Spleen (tissue), 11 donors: ENCODE data around the gene SAFB. TPM values are rescaled to one million over a fixed set of nuclear protein-coding genes. Genes with fewer than 3 reads are reported as not detected.
"Not testable (repeated sequence)": the region's sequence is repeated elsewhere in the genome, so short reads cannot be mapped to it uniquely, and the experiment has no call there.

Source experiments
- DNase-seq: peaks from one replicate; pipeline ENCODE4 v3.0.0-alpha.2; 2020
- H3K27ac ChIP-seq, 8 donors: fragments of 200-600 bp; sonication (generic) in 7 of 8; 1 replicate in 4 of 8; 2 replicates in 4 of 8; pipeline versions ENCODE4 v1.5.0 to v1.8.0; 2016 to 2021; ENCODE audit warnings: inconsistent platforms in 4 of 8, mild to moderate bottlenecking in 4 of 8, moderate library complexity in 1 of 8
- H3K27me3 ChIP-seq, 7 donors: fragments of 200-600 bp; sonication (generic) in 6 of 7; replicated peaks in 1 of 7; 1 replicate in 4 of 7; 2 replicates in 3 of 7; pipeline versions ENCODE4 v1.5.0 to v1.8.0; 2016 to 2021; ENCODE audit warnings: inconsistent platforms in 3 of 7, mild to moderate bottlenecking in 1 of 7
- H3K36me3 ChIP-seq, 6 donors: fragments of 200-600 bp; sonication (generic) in 5 of 6; 1 replicate in 4 of 6; 2 replicates in 2 of 6; pipeline versions ENCODE4 v1.5.0 to v1.8.0; 2016 to 2021; ENCODE audit warnings: inconsistent platforms in 2 of 6
- H3K4me1 ChIP-seq, 6 donors: fragments of 200-600 bp; sonication (generic) in 5 of 6; 1 replicate in 3 of 6; 2 replicates in 3 of 6; pipeline versions ENCODE4 v1.5.0 to v1.8.0; 2016 to 2021; ENCODE audit warnings: inconsistent platforms in 3 of 6
- H3K4me3 ChIP-seq, 8 donors: fragments of 200-600 bp; sonication (generic) in 7 of 8; 1 replicate in 4 of 8; 2 replicates in 4 of 8; pipeline versions ENCODE4 v1.5.0 to v1.8.0; 2016 to 2021; ENCODE audit warnings: inconsistent platforms in 4 of 8, mild to moderate bottlenecking in 4 of 8, moderate library complexity in 2 of 8
- H3K9me3 ChIP-seq, 8 donors: fragments of 200-600 bp; sonication (generic) in 7 of 8; 1 replicate in 4 of 8; 2 replicates in 4 of 8; pipeline versions ENCODE4 v1.5.0 to v1.8.0; 2016 to 2021; ENCODE audit warnings: inconsistent platforms in 4 of 8
- POLR2A ChIP-seq, 3 donors: fragments of 450-650 bp; IDR thresholded peaks; one replicate each; pipeline ENCODE4 v1.5.1; 2017; ENCODE audit warnings: antibody characterized with exemption in 3 of 3, mild to moderate bottlenecking in 1 of 3
- POLR2AphosphoS5 ChIP-seq, 3 donors: sonication (generic); formaldehyde crosslinking; IDR thresholded peaks; one replicate each; pipeline ENCODE4 v1.5.1; 2017; ENCODE audit warnings: antibody characterized with exemption in 3 of 3
- WGBS, 5 donors: extraction: QIAGEN DNeasy Blood & Tissue Kit in 3 of 5; methylation state at CpG; one replicate each; pipeline versions ENCODE4 v1.1.5 to v1.1.7; 2013 to 2018; 5-methylcytosine and 5-hydroxymethylcytosine counted together
- intact Hi-C: fragments of 100-400 bp; cut with DNase I; formaldehyde crosslinking; loops from one replicate; pipeline ENCODE4 v1.15.0; 2023; ENCODE audit warnings: low total_unique reads
- polyA plus RNA-seq, 3 donors: library from polyadenylated mRNA; stranded (reverse); fragments of 200-250 nt; gene quantifications; one replicate each; pipeline ENCODE4 v1.2.1, GENCODE V29; 2013
- total RNA-seq, 7 donors: library from RNA; depleted of rRNA in 3 of 7; stranded (reverse); fragments of >200 nt in 3 of 7; fragmentation: NEBNext Ultra II Directional in 4 of 7; extraction: Animal tissue kit (Norgen Biotek cat#: 25700) in 4 of 7; gene quantifications; one replicate each; pipeline versions ENCODE4 v1.1.0 to v1.2.1, GENCODE V29; 2016 to 2021
- TF ChIP-seq, protein P1 (sequence below), 11 experiments: fragments of 200-600 bp in 7 of 11; fragments of 450-650 bp in 4 of 11; sonication (generic) in 4 of 11; IDR thresholded peaks in 8 of 11; conservative IDR thresholded peaks in 3 of 11; 1 replicate in 7 of 11; 2 replicates in 4 of 11; pipeline versions ENCODE4 v1.4.0 to v1.8.0; 2016 to 2021; ENCODE audit warnings: antibody characterized with exemption in 11 of 11, inconsistent platforms in 4 of 11, mild to moderate bottlenecking in 1 of 11
- donor health status: healthy with polysubstance abuse.
- donor health status: DM: no; HTN: no; CAD: no; lungs with moderate emphysema.
- donor health status: DM: no; HTN: no; CAD: no.
- donor health status: Bipolar disorder and iron deficiency.
- donor health status: healthy.
- donor health status: DM: no; HTN: no; CAD: no.
- donor health status: DM: yes; HTN: yes; CAD: no.

Gene SAFB
- total and polyA plus RNA-seq, 10 donors: 41.7 to 161 (median 99.2) TPM

DNA sequence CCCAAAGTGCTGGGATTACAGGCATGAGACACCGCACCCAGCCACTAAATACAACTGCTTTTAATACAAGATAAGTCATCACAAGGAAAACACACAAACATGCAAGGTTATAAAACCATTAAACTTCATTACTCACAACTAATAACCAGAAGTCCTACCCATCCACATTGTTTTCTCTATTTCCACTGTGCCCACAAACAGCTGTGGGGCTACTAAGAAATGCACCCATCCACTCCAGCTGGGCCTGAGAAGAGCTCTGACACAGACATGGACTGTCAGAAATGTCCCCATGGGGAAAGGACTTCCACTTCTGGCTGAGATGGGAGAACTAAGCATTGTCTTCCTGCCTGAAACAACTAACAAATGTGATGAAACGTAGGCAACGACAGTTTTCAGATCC lies 17.5 kb upstream of the SAFB start:
- no peak for TF ChIP-seq POLR2A (IDR thresholded peaks at IDR 0.05)
- TF ChIP-seq POLR2AphosphoS5 (IDR thresholded peaks at IDR 0.05): no peak
- TF ChIP-seq, protein P1, sequence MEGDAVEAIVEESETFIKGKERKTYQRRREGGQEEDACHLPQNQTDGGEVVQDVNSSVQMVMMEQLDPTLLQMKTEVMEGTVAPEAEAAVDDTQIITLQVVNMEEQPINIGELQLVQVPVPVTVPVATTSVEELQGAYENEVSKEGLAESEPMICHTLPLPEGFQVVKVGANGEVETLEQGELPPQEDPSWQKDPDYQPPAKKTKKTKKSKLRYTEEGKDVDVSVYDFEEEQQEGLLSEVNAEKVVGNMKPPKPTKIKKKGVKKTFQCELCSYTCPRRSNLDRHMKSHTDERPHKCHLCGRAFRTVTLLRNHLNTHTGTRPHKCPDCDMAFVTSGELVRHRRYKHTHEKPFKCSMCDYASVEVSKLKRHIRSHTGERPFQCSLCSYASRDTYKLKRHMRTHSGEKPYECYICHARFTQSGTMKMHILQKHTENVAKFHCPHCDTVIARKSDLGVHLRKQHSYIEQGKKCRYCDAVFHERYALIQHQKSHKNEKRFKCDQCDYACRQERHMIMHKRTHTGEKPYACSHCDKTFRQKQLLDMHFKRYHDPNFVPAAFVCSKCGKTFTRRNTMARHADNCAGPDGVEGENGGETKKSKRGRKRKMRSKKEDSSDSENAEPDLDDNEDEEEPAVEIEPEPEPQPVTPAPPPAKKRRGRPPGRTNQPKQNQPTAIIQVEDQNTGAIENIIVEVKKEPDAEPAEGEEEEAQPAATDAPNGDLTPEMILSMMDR (IDR thresholded peaks at IDR 0.05 in 8 of 11, conservative IDR thresholded peaks at IDR 0.05 in 3 of 11): no peak

DNA sequence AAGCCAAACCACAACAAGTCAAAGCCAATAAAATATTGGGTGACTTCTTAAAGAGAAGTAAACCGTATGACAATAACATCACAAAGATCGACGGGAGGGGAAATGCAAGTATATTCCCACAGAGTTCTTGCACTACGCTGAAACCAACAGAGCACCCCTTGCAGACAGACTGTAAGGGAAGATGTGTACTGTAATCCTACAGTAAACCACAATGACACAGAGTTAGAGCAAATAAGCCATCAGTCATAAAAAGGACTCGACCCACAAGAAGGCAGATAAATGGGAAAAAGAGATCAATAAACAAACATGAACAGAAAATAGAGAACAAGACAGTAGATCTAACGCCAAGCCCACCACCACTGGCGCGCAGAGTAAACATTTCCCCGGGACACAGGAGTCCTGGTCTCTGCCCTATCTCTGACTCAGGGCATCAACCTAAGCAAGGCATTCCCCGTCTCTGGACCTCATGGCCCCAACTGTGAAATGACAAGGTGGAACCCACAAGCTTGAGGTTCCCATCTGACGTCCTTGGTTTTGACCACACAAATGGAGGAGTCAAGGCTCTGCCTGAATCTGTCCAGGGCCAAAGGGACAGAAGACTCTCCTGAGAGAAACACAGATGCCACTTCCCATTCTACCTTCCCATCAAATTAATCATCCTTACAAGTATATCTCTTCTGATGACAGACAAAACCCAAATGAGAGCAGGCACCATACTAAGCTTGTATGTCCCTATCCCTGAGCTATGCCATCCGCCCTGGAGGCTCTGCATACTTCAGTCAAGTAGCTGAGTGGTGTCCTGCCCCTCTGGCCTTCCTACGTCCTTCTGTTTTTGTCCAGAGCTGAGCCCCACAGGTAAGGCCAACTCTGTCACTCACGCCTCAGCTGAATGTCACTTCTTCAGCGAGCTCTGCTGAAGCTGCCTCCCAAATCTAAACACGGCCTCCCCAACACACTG lies 15.3 kb upstream of the SAFB start:
- 89 to 95% (median 93%) methylated on average over 16 of the region's 16 CpGs for WGBS, 5 donors
- H3K36me3 ChIP-seq: peaks cover 3 to 93% (median 90%) of the 10 kb centered on the region in 6 donors
- H3K4me1 ChIP-seq: peaks cover 0 to 15% (median 0%) of the 10 kb centered on the region in 6 donors
- intact Hi-C loops: no loop called here
- H3K27ac ChIP-seq: no peak overlapping the region
- TF ChIP-seq POLR2AphosphoS5 (IDR thresholded peaks at IDR 0.05) (no peak), POLR2A (IDR thresholded peaks at IDR 0.05) (no peak)
- TF ChIP-seq, protein P1 (IDR thresholded peaks at IDR 0.05 in 8 of 11, conservative IDR thresholded peaks at IDR 0.05 in 3 of 11): no peak
- DNase-seq: no peak
- no peak overlapping the region for H3K4me3 ChIP-seq
- no peaks in the 10 kb centered on the region for H3K9me3 ChIP-seq
- no peaks in the 10 kb centered on the region for H3K27me3 ChIP-seq

More for the DNA sequence above, 17.5 kb upstream of the SAFB start:
- Histone ChIP-seq H3K4me1 (peaks cover 0 to 15% (median 0%) of the 10 kb centered on the region in 6 donors), H3K4me3 (no peak overlapping the region), H3K9me3 (no peaks in the 10 kb centered on the region), H3K36me3 (peaks cover 5 to 100% (median 96%) of the 10 kb centered on the region in 6 donors), H3K27me3 (no peaks in the 10 kb centered on the region), H3K27ac (no peak overlapping the region)
- intact Hi-C loops: no loop called here
- peak; percentile 16 for DNase-seq
- 81 to 95% (median 91%) methylated on average over 3 of the region's 3 CpGs for WGBS, 5 donors

DNA sequence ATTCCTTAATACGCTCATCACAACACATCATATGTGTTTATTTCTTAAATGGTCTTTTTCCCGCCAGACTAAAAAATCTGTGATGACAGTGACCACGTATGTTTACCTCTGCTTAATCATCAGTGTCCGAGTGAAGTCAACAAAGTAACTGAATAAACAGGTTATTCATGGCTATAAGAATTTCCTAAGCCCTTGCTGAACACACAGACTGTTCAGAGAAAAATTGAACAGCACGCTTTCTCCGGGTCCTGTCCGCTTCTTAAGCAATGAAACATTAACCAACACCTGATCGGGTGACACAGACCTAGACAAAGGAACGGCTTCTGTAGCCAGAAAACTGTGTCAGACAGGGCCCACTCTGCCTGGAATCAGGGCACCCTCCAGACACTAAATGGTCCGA lies 14.6 kb upstream of the SAFB start:
- 93 to 97% (median 95%) methylated on average over 9 to 10 of the region's 10 CpGs for WGBS, 5 donors
- Histone ChIP-seq H3K27ac (no peak overlapping the region), H3K9me3 (no peaks in the 10 kb centered on the region), H3K4me3 (no peak overlapping the region), H3K27me3 (no peaks in the 10 kb centered on the region), H3K36me3 (peaks cover 6 to 93% (median 90%) of the 10 kb centered on the region in 6 donors), H3K4me1 (peaks cover 0 to 15% (median 0%) of the 10 kb centered on the region in 6 donors)
- no peak for DNase-seq
- intact Hi-C loops: no loop called here
- TF ChIP-seq, protein P1 (IDR thresholded peaks at IDR 0.05 in 8 of 11, conservative IDR thresholded peaks at IDR 0.05 in 3 of 11): no peak
- TF ChIP-seq POLR2A (IDR thresholded peaks at IDR 0.05): no peak
- no peak for TF ChIP-seq POLR2AphosphoS5 (IDR thresholded peaks at IDR 0.05)

DNA sequence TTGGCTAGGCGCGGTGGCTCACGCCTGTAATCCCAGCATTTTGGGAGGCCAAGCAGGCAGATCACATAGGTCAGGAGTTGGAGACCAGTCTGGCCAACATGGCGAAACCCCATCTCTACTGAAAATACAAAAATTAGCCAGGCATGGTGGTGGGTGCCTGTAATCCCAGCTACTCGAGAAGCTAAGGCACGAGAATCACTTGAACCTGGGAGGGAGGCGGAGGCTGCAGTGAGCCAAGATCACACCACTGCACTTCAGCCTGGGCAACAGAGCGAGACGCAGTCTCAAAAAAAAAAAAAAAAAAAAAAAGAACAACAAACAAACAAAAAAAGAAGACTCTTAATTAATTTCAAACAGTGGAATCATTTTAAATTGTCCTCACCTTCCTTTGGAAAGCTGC lies 14.1 kb upstream of the SAFB start:
- H3K4me3 ChIP-seq, H3K9me3 ChIP-seq, H3K27ac ChIP-seq, DNase-seq, intact Hi-C loops, H3K27me3 ChIP-seq: not testable (repeated sequence)
- Histone ChIP-seq H3K4me1 (peaks cover 0 to 15% (median 0%) of the 10 kb centered on the region in 6 donors), H3K36me3 (peaks cover 6 to 93% (median 90%) of the 10 kb centered on the region in 6 donors)
- 96 to 100% (median 97%) methylated on average over 5 to 9 of the region's 9 CpGs for WGBS, 5 donors
